ENCODE data around the gene GALNT18. TPM values are rescaled to one million over a fixed set of nuclear protein-coding genes. Genes with fewer than 3 reads are reported as not detected.

GALNT18 gene
- 22.1 TPM for total RNA-seq

GRCh38 chr11:11621573-11622339, at the start of gene GALNT18:
GALNT18 (minus strand) TSS chr11:11622005.
- Histone ChIP-seq H3K36me3 (no peaks in the 10 kb centered on the region), H3K27ac (peak within 1 kb of the TSS; percentile 74), H3K4me3 (peak within 1 kb of the TSS; percentile 71 to 82), H3K4me1 (peaks cover 42% of the 10 kb centered on the region), H3K9me3 (no peaks in the 10 kb centered on the region), H3K27me3 (no peaks in the 10 kb centered on the region)
- TF ChIP-seq POLR2A (IDR thresholded peaks at IDR 0.05), result peak in 1 of 2 donors; percentile 32
- no peak for TF ChIP-seq CTCF (IDR thresholded peaks at IDR 0.05)
- peak; percentile 35 to 69 for TF ChIP-seq POLR2AphosphoS5 (IDR thresholded peaks at IDR 0.05; ENCODE audit: insufficient read depth in 1 of 2, low read depth in 1 of 2)
- no peak for DNase-seq (ENCODE audit: extremely low spot score in 2 of 2)
- intact Hi-C loops (cut with DNase I), result no loop called here

GRCh38 chr11:11670574-11670973, 48.8 kb upstream of the GALNT18 start:
- Histone ChIP-seq H3K27me3 (no peaks in the 10 kb centered on the region), H3K27ac (no peak overlapping the region), H3K36me3 (no peaks in the 10 kb centered on the region), H3K4me3 (no peak overlapping the region), H3K4me1 (peaks cover 10% of the 10 kb centered on the region), H3K9me3 (no peaks in the 10 kb centered on the region)
- TF ChIP-seq POLR2A (IDR thresholded peaks at IDR 0.05) (no peak), POLR2AphosphoS5 (IDR thresholded peaks at IDR 0.05; ENCODE audit: insufficient read depth in 1 of 2, low read depth in 1 of 2) (no peak), CTCF (IDR thresholded peaks at IDR 0.05) (no peak)
- intact Hi-C loops (cut with DNase I), result no loop called here
- no peak for DNase-seq (ENCODE audit: extremely low spot score in 2 of 2)

- TF ChIP-seq POLR2AphosphoS5 (IDR thresholded peaks at IDR 0.05; ENCODE audit: insufficient read depth in 1 of 2, low read depth in 1 of 2) (no peak), CTCF (IDR thresholded peaks at IDR 0.05) (no peak), POLR2A (IDR thresholded peaks at IDR 0.05) (no peak)
- intact Hi-C loops (cut with DNase I), result no loop called here
- Histone ChIP-seq H3K4me3 (no peak overlapping the region), H3K27me3 (no peaks in the 10 kb centered on the region), H3K36me3 (no peaks in the 10 kb centered on the region), H3K9me3 (no peaks in the 10 kb centered on the region), H3K4me1 (peaks cover 10% of the 10 kb centered on the region), H3K27ac (no peak overlapping the region)
- DNase-seq (ENCODE audit: extremely low spot score in 2 of 2), result peak in 1 of 2 donors; percentile 54
Observed at GRCh38 chr11:11669233-11669846, 47.5 kb upstream of the GALNT18 start.

- H3K27ac ChIP-seq, result no peak overlapping the region
- H3K4me1 ChIP-seq, result peaks cover 10% of the 10 kb centered on the region
- H3K9me3 ChIP-seq, result no peaks in the 10 kb centered on the region
- DNase-seq (ENCODE audit: extremely low spot score in 2 of 2), result no peak
- intact Hi-C loops (cut with DNase I), result no loop called here
- H3K27me3 ChIP-seq, result no peaks in the 10 kb centered on the region
- H3K36me3 ChIP-seq, result no peaks in the 10 kb centered on the region
- no peak for TF ChIP-seq POLR2A (IDR thresholded peaks at IDR 0.05)
- no peak for TF ChIP-seq CTCF (IDR thresholded peaks at IDR 0.05)
- no peak for TF ChIP-seq POLR2AphosphoS5 (IDR thresholded peaks at IDR 0.05; ENCODE audit: insufficient read depth in 1 of 2, low read depth in 1 of 2)
- no peak overlapping the region for H3K4me3 ChIP-seq
Observed at GRCh38 chr11:11668781-11669180, 47.0 kb upstream of the GALNT18 start.

GRCh38 chr11:11668274-11668673, 46.5 kb upstream of the GALNT18 start:
- Histone ChIP-seq H3K9me3 (no peaks in the 10 kb centered on the region), H3K36me3 (no peaks in the 10 kb centered on the region), H3K4me3 (no peak overlapping the region), H3K4me1 (peaks cover 10% of the 10 kb centered on the region), H3K27ac (no peak overlapping the region), H3K27me3 (no peaks in the 10 kb centered on the region)
- DNase-seq (ENCODE audit: extremely low spot score in 2 of 2), result peak in 1 of 2 donors; percentile 29
- intact Hi-C loops (cut with DNase I), result no loop called here
- no peak for TF ChIP-seq CTCF (IDR thresholded peaks at IDR 0.05)
- no peak for TF ChIP-seq POLR2AphosphoS5 (IDR thresholded peaks at IDR 0.05; ENCODE audit: insufficient read depth in 1 of 2, low read depth in 1 of 2)
- no peak for TF ChIP-seq POLR2A (IDR thresholded peaks at IDR 0.05)
